ENCODE results near the gene DPYD. TPM values are rescaled to one million over a fixed set of nuclear protein-coding genes. Genes with fewer than 3 reads are reported as not detected.

The DPYD gene
- total and polyA plus RNA-seq, 10 of the 15 experiments (the other 5 are each of a cell fraction or from before 2014, with no cell fraction given) = 5.7 to 23.8 (median 10.2) TPM

DNA sequence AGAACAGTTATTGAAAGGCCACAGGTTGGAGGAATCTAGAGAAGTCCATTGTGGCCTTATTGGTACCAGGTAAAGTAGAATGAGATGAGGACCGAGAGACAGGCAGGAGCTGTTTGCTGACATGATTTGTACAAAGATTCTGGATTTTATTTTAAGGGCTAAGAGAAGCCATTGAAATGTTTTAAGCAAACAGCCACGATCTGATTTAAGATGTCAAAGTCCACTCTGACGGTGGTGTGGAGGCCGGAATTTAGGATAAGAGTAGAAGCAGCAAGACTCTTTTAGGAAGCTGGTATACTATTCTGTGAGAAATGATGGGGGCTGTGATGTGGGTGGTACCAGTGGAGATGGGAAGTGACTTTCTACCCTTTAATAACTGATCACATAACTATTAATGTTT is 418.5 kb downstream of the DPYD start:
- intact Hi-C loops (cut with micrococcal nuclease; ENCODE audit: unreplicated experiment) (no loop called here), in situ Hi-C loops (cut with MboI) (no loop called here)
- no peak overlapping the region for H3K4me2 ChIP-seq (ENCODE audit: control insufficient read depth, insufficient read depth)
- no peak overlapping the region for H3K27ac ChIP-seq (ENCODE audit: control insufficient read depth, insufficient read depth)
- POLR2A ChIA-PET = no interaction called here
- no peak for FAIRE-seq
- no peaks in the 10 kb centered on the region for H4K20me1 ChIP-seq (ENCODE audit: control insufficient read depth, insufficient read depth)
- no peaks in the 10 kb centered on the region for H3K79me2 ChIP-seq (ENCODE audit: control insufficient read depth, insufficient read depth, low read length)
- no peak for ATAC-seq
- SMC1A ChIA-PET (ENCODE audit: uncharacterized antibody, unreplicated experiment) = interaction anchor here (2.1 kb wide), 1 partner anchor 8 kb away, joined by 5 read pairs; no protein-coding TSS in a partner anchor
- H3K9me3 ChIP-seq (replicated peaks; ENCODE audit: control insufficient read depth, insufficient read depth, low read length) = no peaks in the 10 kb centered on the region
- DNase-seq (ENCODE audit: low read depth, low spot score) = no peak
- no peaks in the 10 kb centered on the region for H3K27me3 ChIP-seq (replicated peaks in 1 of 2; ENCODE audit: control insufficient read depth in 2 of 2, insufficient read depth in 2 of 2, low read length in 1 of 2)
- no peak overlapping the region for H3K4me3 ChIP-seq
- H3K36me3 ChIP-seq (ENCODE audit: control insufficient read depth in 2 of 2, insufficient read depth in 2 of 2, low read length in 1 of 2) = no peaks in the 10 kb centered on the region
- no peaks in the 10 kb centered on the region for H3K4me1 ChIP-seq (ENCODE audit: control insufficient read depth, insufficient read depth, low read length)
- 32% methylated on average over 4 of the region's 4 CpGs for WGBS (ENCODE audit: insufficient coverage, insufficient replicate concordance, low lambda C conversion rate, missing lambda C conversion rate)
- H2AFZ ChIP-seq (ENCODE audit: control insufficient read depth, low read depth, low read length) = no peak overlapping the region
- RAD21 ChIA-PET (ENCODE audit: unreplicated experiment) = no interaction called here
- no peak for TF ChIP-seq NR2C2 (IDR thresholded peaks at IDR 0.05; ENCODE audit: borderline replicate concordance, control insufficient read depth, insufficient read length, low read depth)
- no peak for TF ChIP-seq CEBPZ (IDR thresholded peaks at IDR 0.05; ENCODE audit: low read depth, low read length)
- no peak for TF ChIP-seq SIX5 (IDR thresholded peaks at IDR 0.05; ENCODE audit: low read depth, low read length, severe bottlenecking)
- no peak for TF ChIP-seq SRF (IDR thresholded peaks at IDR 0.05; ENCODE audit: low read depth in 2 of 2, low read length in 2 of 2)
- TF ChIP-seq HCFC1 (IDR thresholded peaks at IDR 0.05; ENCODE audit: low read length) = no peak
- no peak for TF ChIP-seq STAT1 (conservative IDR thresholded peaks at IDR 0.05)
- TF ChIP-seq CBFB (IDR thresholded peaks at IDR 0.05; ENCODE audit: low read depth) = no peak
- CTCF ChIA-PET = interaction anchor here (1.6 kb wide), 1 partner anchor 364 kb away, joined by 4 read pairs; no protein-coding TSS in a partner anchor
- BruUV-seq (replicated peaks) = no TSS peak
- no peak overlapping the region for H3K9ac ChIP-seq (ENCODE audit: control insufficient read depth, insufficient read depth, low read length)

All from GM12878 (cell line).